ENCODE data around the gene PPP1R16B.

Gene PPP1R16B

GRCh38 chr20:38902601-38903000, 97.1 kb downstream of the PPP1R16B start:
- Histone ChIP-seq H3K9me3 (ENCODE audit: control insufficient read depth, low read length) (no peaks in the 10 kb centered on the region), H3K9ac (ENCODE audit: low read length) (no peak overlapping the region), H3K27me3 (ENCODE audit: control insufficient read depth, insufficient read depth, low read length) (no peaks in the 10 kb centered on the region), H3K4me1 (ENCODE audit: control insufficient read depth, insufficient read depth, low read length) (no peaks in the 10 kb centered on the region), H3K36me3 (ENCODE audit: control insufficient read depth, insufficient read depth, low read length) (no peaks in the 10 kb centered on the region), H3K4me3 (ENCODE audit: low read length) (no peak overlapping the region)

GRCh38 chr20:38903335-38903734, 97.8 kb downstream of the PPP1R16B start:
- Histone ChIP-seq H3K9me3 (ENCODE audit: control insufficient read depth, low read length) (no peaks in the 10 kb centered on the region), H3K27me3 (ENCODE audit: control insufficient read depth, insufficient read depth, low read length) (no peaks in the 10 kb centered on the region), H3K4me3 (ENCODE audit: low read length) (no peak overlapping the region), H3K4me1 (ENCODE audit: control insufficient read depth, insufficient read depth, low read length) (no peaks in the 10 kb centered on the region), H3K9ac (ENCODE audit: low read length) (no peak overlapping the region), H3K36me3 (ENCODE audit: control insufficient read depth, insufficient read depth, low read length) (no peaks in the 10 kb centered on the region)

- Histone ChIP-seq H3K36me3 (ENCODE audit: control insufficient read depth, insufficient read depth, low read length) (no peaks in the 10 kb centered on the region), H3K9me3 (ENCODE audit: control insufficient read depth, low read length) (no peaks in the 10 kb centered on the region), H3K27me3 (ENCODE audit: control insufficient read depth, insufficient read depth, low read length) (no peaks in the 10 kb centered on the region), H3K4me1 (ENCODE audit: control insufficient read depth, insufficient read depth, low read length) (no peaks in the 10 kb centered on the region), H3K9ac (ENCODE audit: low read length) (no peak overlapping the region), H3K4me3 (ENCODE audit: low read length) (no peak overlapping the region)
Measured at GRCh38 chr20:38905375-38905774, 99.9 kb downstream of the PPP1R16B start.

GRCh38 chr20:38907918-38908677, 102.6 kb downstream of the PPP1R16B start:
- Histone ChIP-seq H3K4me1 (ENCODE audit: control insufficient read depth, insufficient read depth, low read length) (no peaks in the 10 kb centered on the region), H3K36me3 (ENCODE audit: control insufficient read depth, insufficient read depth, low read length) (no peaks in the 10 kb centered on the region), H3K4me3 (ENCODE audit: low read length) (no peak overlapping the region), H3K9me3 (ENCODE audit: control insufficient read depth, low read length) (no peaks in the 10 kb centered on the region), H3K27me3 (ENCODE audit: control insufficient read depth, insufficient read depth, low read length) (no peaks in the 10 kb centered on the region), H3K9ac (ENCODE audit: low read length) (no peak overlapping the region)

GRCh38 chr20:38915355-38915754, 109.9 kb downstream of the PPP1R16B start:
- no peaks in the 10 kb centered on the region for H3K4me1 ChIP-seq (ENCODE audit: control insufficient read depth, insufficient read depth, low read length)
- H3K36me3 ChIP-seq (ENCODE audit: control insufficient read depth, insufficient read depth, low read length) = no peaks in the 10 kb centered on the region
- H3K9ac ChIP-seq (ENCODE audit: low read length) = no peak overlapping the region
- H3K4me3 ChIP-seq (ENCODE audit: low read length) = no peak overlapping the region
- H3K9me3 ChIP-seq (ENCODE audit: control insufficient read depth, low read length) = no peaks in the 10 kb centered on the region
- peaks cover 3% of the 10 kb centered on the region for H3K27me3 ChIP-seq (ENCODE audit: control insufficient read depth, insufficient read depth, low read length)

GRCh38 chr20:38917657-38918056, 112.2 kb downstream of the PPP1R16B start:
- H3K27me3 ChIP-seq (ENCODE audit: control insufficient read depth, insufficient read depth, low read length) = peaks cover 3% of the 10 kb centered on the region
- no peaks in the 10 kb centered on the region for H3K36me3 ChIP-seq (ENCODE audit: control insufficient read depth, insufficient read depth, low read length)
- no peak overlapping the region for H3K4me3 ChIP-seq (ENCODE audit: low read length)
- H3K9ac ChIP-seq (ENCODE audit: low read length) = no peak overlapping the region
- H3K9me3 ChIP-seq (ENCODE audit: control insufficient read depth, low read length) = no peaks in the 10 kb centered on the region
- H3K4me1 ChIP-seq (ENCODE audit: control insufficient read depth, insufficient read depth, low read length) = no peaks in the 10 kb centered on the region

- no peak overlapping the region for H3K9ac ChIP-seq (ENCODE audit: low read length)
- peaks cover 3% of the 10 kb centered on the region for H3K27me3 ChIP-seq (ENCODE audit: control insufficient read depth, insufficient read depth, low read length)
- H3K36me3 ChIP-seq (ENCODE audit: control insufficient read depth, insufficient read depth, low read length) = no peaks in the 10 kb centered on the region
- no peaks in the 10 kb centered on the region for H3K4me1 ChIP-seq (ENCODE audit: control insufficient read depth, insufficient read depth, low read length)
- H3K9me3 ChIP-seq (ENCODE audit: control insufficient read depth, low read length) = no peaks in the 10 kb centered on the region
- no peak overlapping the region for H3K4me3 ChIP-seq (ENCODE audit: low read length)
Measured at GRCh38 chr20:38918172-38918571, 112.7 kb downstream of the PPP1R16B start.

GRCh38 chr20:38919683-38920082, 114.2 kb downstream of the PPP1R16B start:
- Histone ChIP-seq H3K4me1 (ENCODE audit: control insufficient read depth, insufficient read depth, low read length) (no peaks in the 10 kb centered on the region), H3K9ac (ENCODE audit: low read length) (no peak overlapping the region)

GRCh38 chr20:38920411-38920810, 114.9 kb downstream of the PPP1R16B start:
- no peaks in the 10 kb centered on the region for H3K36me3 ChIP-seq (ENCODE audit: control insufficient read depth, insufficient read depth, low read length)
- H3K4me1 ChIP-seq (ENCODE audit: control insufficient read depth, insufficient read depth, low read length) = no peaks in the 10 kb centered on the region
- peaks cover 3% of the 10 kb centered on the region for H3K27me3 ChIP-seq (ENCODE audit: control insufficient read depth, insufficient read depth, low read length)
- no peak overlapping the region for H3K9ac ChIP-seq (ENCODE audit: low read length)
- no peak overlapping the region for H3K4me3 ChIP-seq (ENCODE audit: low read length)
- no peaks in the 10 kb centered on the region for H3K9me3 ChIP-seq (ENCODE audit: control insufficient read depth, low read length)

More at GRCh38 chr20:38919683-38920082, 114.2 kb downstream of the PPP1R16B start:
- H3K9me3 ChIP-seq (ENCODE audit: control insufficient read depth, low read length) = no peaks in the 10 kb centered on the region
- no peak overlapping the region for H3K4me3 ChIP-seq (ENCODE audit: low read length)
- no peaks in the 10 kb centered on the region for H3K36me3 ChIP-seq (ENCODE audit: control insufficient read depth, insufficient read depth, low read length)
- peaks cover 3% of the 10 kb centered on the region for H3K27me3 ChIP-seq (ENCODE audit: control insufficient read depth, insufficient read depth, low read length)

GRCh38 chr20:38920851-38921250, 115.4 kb downstream of the PPP1R16B start:
- no peak overlapping the region for H3K9ac ChIP-seq (ENCODE audit: low read length)
- peaks cover 2% of the 10 kb centered on the region for H3K4me1 ChIP-seq (ENCODE audit: control insufficient read depth, insufficient read depth, low read length)
- H3K9me3 ChIP-seq (ENCODE audit: control insufficient read depth, low read length) = no peaks in the 10 kb centered on the region
- no peaks in the 10 kb centered on the region for H3K36me3 ChIP-seq (ENCODE audit: control insufficient read depth, insufficient read depth, low read length)
- H3K27me3 ChIP-seq (ENCODE audit: control insufficient read depth, insufficient read depth, low read length) = peaks cover 3% of the 10 kb centered on the region
- no peak overlapping the region for H3K4me3 ChIP-seq (ENCODE audit: low read length)

- no peaks in the 10 kb centered on the region for H3K36me3 ChIP-seq (ENCODE audit: control insufficient read depth, insufficient read depth, low read length)
- no peak overlapping the region for H3K9ac ChIP-seq (ENCODE audit: low read length)
- H3K27me3 ChIP-seq (ENCODE audit: control insufficient read depth, insufficient read depth, low read length) = peaks cover 2% of the 10 kb centered on the region
- H3K4me1 ChIP-seq (ENCODE audit: control insufficient read depth, insufficient read depth, low read length) = peaks cover 15% of the 10 kb centered on the region
- no peak overlapping the region for H3K4me3 ChIP-seq (ENCODE audit: low read length)
- no peaks in the 10 kb centered on the region for H3K9me3 ChIP-seq (ENCODE audit: control insufficient read depth, low read length)
Measured at GRCh38 chr20:38924718-38925117, 119.2 kb downstream of the PPP1R16B start.

GRCh38 chr20:38926142-38926933, 120.8 kb downstream of the PPP1R16B start, which contains the start of gene FAM83D:
Gene FAM83D (plus strand): TSS chr20:38926417. CDS start chr20:38926443, 26 bp downstream.
- Histone ChIP-seq H3K9me3 (ENCODE audit: control insufficient read depth, low read length) (no peaks in the 10 kb centered on the region), H3K9ac (ENCODE audit: low read length) (peak within 1 kb of the TSS; percentile 70), H3K27me3 (ENCODE audit: control insufficient read depth, insufficient read depth, low read length) (no peaks in the 10 kb centered on the region), H3K4me3 (ENCODE audit: low read length) (peak within 1 kb of the TSS; percentile 47), H3K36me3 (ENCODE audit: control insufficient read depth, insufficient read depth, low read length) (no peaks in the 10 kb centered on the region), H3K4me1 (ENCODE audit: control insufficient read depth, insufficient read depth, low read length) (peaks cover 15% of the 10 kb centered on the region)

All from mucosa of stomach (tissue), 1 donor.